HCT116 (cell line): ENCODE measurements around the gene CNPY1. TPM values are rescaled to one million over a fixed set of nuclear protein-coding genes. Genes with fewer than 3 reads are reported as not detected.

Source experiments
- ATAC-seq: fragments of 200-7000 bp; cut with Tn5 transposase; 2 replicates; pipeline ENCODE4 v1.9.1; 2020; ENCODE audit warnings: mild to moderate bottlenecking, moderate library complexity
- BruUV-seq: library from RNA; stranded (reverse); fragments of 400-500 nt; replicated peaks from 2 replicates; lab custom pipeline; 2021; lab: Mats Ljungman, UMichigan
- CTCF ChIA-PET: fragments of 300-600 bp; sonication (Branson Sonifier 250); formaldehyde crosslinking; loops from one replicate; lab custom pipeline; 2021; ENCODE audit warnings: antibody characterized with exemption; lab: Charles Lee
- POLR2A ChIA-PET: fragments of 300-600, 350-600 bp; sonication (Branson Sonifier 250); formaldehyde crosslinking; loops from one replicate; lab custom pipeline; 2021; ENCODE audit warnings: antibody characterized with exemption; lab: Charles Lee
- RAD21 ChIA-PET, 2 experiments: fragments of 300-600 bp; sonication (Branson Sonifier 250); formaldehyde crosslinking; loops; one replicate each; lab custom pipeline; 2023; ENCODE audit warnings: low total read pairs in 2 of 2; ENCODE audit not compliant: uncharacterized antibody in 2 of 2, unreplicated experiment in 2 of 2, low non-redundant PET in 1 of 2; lab: Charles Lee
- DNase-seq: peaks from one replicate; pipeline ENCODE4 v3.0.0-alpha.2; 2010; ENCODE audit warnings: low read depth, low spot score
- H2AFZ ChIP-seq: fragments of 200-600 bp; shearing (Covaris generic), sonication (generic); 2 replicates; pipeline ENCODE4 v1.6.1; 2017; ENCODE audit warnings: low read depth, mixed run types, mixed read lengths, antibody characterized with exemption, low read length; ENCODE audit not compliant: poor library complexity, severe bottlenecking
- H3K27ac ChIP-seq: 2 replicates; pipeline ENCODE4 v1.5.1; 2012; ENCODE audit warnings: low read depth, low read length
- H3K27me3 ChIP-seq: fragments of 200-600 bp; sonication (generic); 2 replicates; pipeline ENCODE4 v1.6.1; 2016; ENCODE audit warnings: mixed run types, low read length, mixed read lengths; ENCODE audit not compliant: insufficient read depth
- H3K36me3 ChIP-seq, 2 experiments: fragments of 200-500 bp in 1 of 2; fragments of 200-600 bp in 1 of 2; sonication (Bioruptor generic) in 1 of 2; sonication (generic) in 1 of 2; 2 replicates each; pipeline versions ENCODE4 v1.5.1 to v1.6.1; 2014 to 2016; ENCODE audit warnings: low read length in 2 of 2, inconsistent platforms in 1 of 2, mixed read lengths in 1 of 2, mixed run types in 1 of 2; ENCODE audit not compliant: insufficient read depth in 2 of 2, control insufficient read depth in 1 of 2
- H3K4me1 ChIP-seq, 2 experiments: fragments of 200-600 bp in 1 of 2; sonication (generic) in 1 of 2; 2 replicates each; pipeline versions ENCODE4 v1.5.1 to v1.6.1; 2012 to 2017; ENCODE audit warnings: low read length in 2 of 2, inconsistent platforms in 1 of 2, mild to moderate bottlenecking in 1 of 2, mixed read lengths in 1 of 2, mixed run types in 1 of 2, moderate library complexity in 1 of 2; ENCODE audit not compliant: insufficient read depth in 2 of 2, control insufficient read depth in 1 of 2
- H3K4me2 ChIP-seq: fragments of 200-600 bp; sonication (generic); 2 replicates; pipeline ENCODE4 v1.6.1; 2017; ENCODE audit warnings: mixed run types, low read length, mixed read lengths
- H3K4me3 ChIP-seq, 2 experiments: fragments of 200-600 bp in 1 of 2; sonication (generic) in 1 of 2; replicated peaks in 1 of 2; 2 replicates each; pipeline ENCODE4 v1.5.1; 2011 to 2016; ENCODE audit warnings: low read length in 2 of 2, control low read depth in 1 of 2, low read depth in 1 of 2, mild to moderate bottlenecking in 1 of 2, mixed read lengths in 1 of 2, mixed run types in 1 of 2
- H3K79me2 ChIP-seq: fragments of 200-600 bp; sonication (generic); 2 replicates; pipeline ENCODE4 v1.6.1; 2017; ENCODE audit warnings: mild to moderate bottlenecking, mixed run types, low read length, moderate library complexity, mixed read lengths; ENCODE audit not compliant: insufficient read depth
- H3K9ac ChIP-seq: fragments of 200-600 bp; sonication (generic); 2 replicates; pipeline ENCODE4 v1.6.1; 2016; ENCODE audit warnings: low read length, mixed read lengths
- H3K9me2 ChIP-seq: fragments of 200-600 bp; sonication (generic), shearing (Covaris generic); 2 replicates; pipeline ENCODE4 v1.6.1; 2017; ENCODE audit warnings: mixed run types, mild to moderate bottlenecking, moderate library complexity; ENCODE audit not compliant: insufficient read depth
- H3K9me3 ChIP-seq, 2 experiments: fragments of 200-500 bp in 1 of 2; fragments of 200-600 bp in 1 of 2; sonication (Bioruptor generic) in 1 of 2; sonication (generic) in 1 of 2; 2 replicates each; pipeline ENCODE4 v1.6.1; 2014 to 2017; ENCODE audit warnings: low read length in 2 of 2, mixed read lengths in 2 of 2, inconsistent platforms in 1 of 2, low read depth in 1 of 2, mild to moderate bottlenecking in 1 of 2, mixed run types in 1 of 2, moderate library complexity in 1 of 2; ENCODE audit not compliant: control insufficient read depth in 1 of 2, insufficient read depth in 1 of 2
- H4K20me1 ChIP-seq: fragments of 200-600 bp; sonication (generic), shearing (Covaris generic); 2 replicates; pipeline ENCODE4 v1.6.1; 2017; ENCODE audit warnings: mixed run types, mild to moderate bottlenecking, moderate library complexity; ENCODE audit not compliant: insufficient read depth
- CBX3 ChIP-seq: IDR thresholded peaks from 2 replicates; pipeline ENCODE4 v1.6.1; 2012; ENCODE audit warnings: low read depth
- CEBPB ChIP-seq: IDR thresholded peaks from 2 replicates; pipeline ENCODE4 v1.6.1; 2012; ENCODE audit warnings: low read depth
- EGR1 ChIP-seq: IDR thresholded peaks from 2 replicates; pipeline ENCODE4 v1.6.1; 2012; ENCODE audit warnings: low read depth
- ELF1 ChIP-seq: IDR thresholded peaks from 2 replicates; pipeline ENCODE4 v1.6.1; 2012; ENCODE audit warnings: low read depth, borderline replicate concordance
- EZH2 ChIP-seq: fragments of 200-600 bp; sonication (generic); IDR thresholded peaks from 2 replicates; pipeline ENCODE4 v1.6.1; 2017; ENCODE audit warnings: antibody characterized with exemption, mixed run types
- FOSL1 ChIP-seq: IDR thresholded peaks from 2 replicates; pipeline ENCODE4 v1.6.1; 2012; ENCODE audit warnings: low read depth
- POLR2A ChIP-seq: IDR thresholded peaks from 2 replicates; pipeline ENCODE4 v1.7.0; 2011; ENCODE audit warnings: borderline replicate concordance; ENCODE audit not compliant: insufficient read depth, insufficient read length; ENCODE audit errors: extremely low read depth
- POLR2AphosphoS5 ChIP-seq: IDR thresholded peaks from 2 replicates; pipeline ENCODE4 v1.6.1; 2011; ENCODE audit warnings: mild to moderate bottlenecking, low read depth, low read length, moderate library complexity
- RAD21 ChIP-seq: IDR thresholded peaks from 2 replicates; pipeline ENCODE4 v1.6.1; 2012; ENCODE audit warnings: low read depth, mild to moderate bottlenecking
- SP1 ChIP-seq: IDR thresholded peaks from 2 replicates; pipeline ENCODE4 v1.6.1; 2012; ENCODE audit warnings: low read depth
- SRF ChIP-seq: IDR thresholded peaks from 2 replicates; pipeline ENCODE4 v1.6.1; 2012; ENCODE audit warnings: low read depth
- TCF7L2 ChIP-seq: IDR thresholded peaks from 2 replicates; pipeline ENCODE4 v1.7.0; 2011; ENCODE audit warnings: borderline replicate concordance, inconsistent platforms; ENCODE audit not compliant: insufficient read depth, insufficient read length; ENCODE audit errors: extremely low read depth
- ZFX ChIP-seq: fragments of 450-650 bp; IDR thresholded peaks from 2 replicates; pipeline ENCODE4 v1.6.1; 2017
- ZNF274 ChIP-seq: fragments of 200-500 bp; sonication (Bioruptor generic); IDR thresholded peaks from 2 replicates; pipeline ENCODE4 v1.6.1; 2014; ENCODE audit warnings: mild to moderate bottlenecking, low read depth, low read length, inconsistent platforms
- intact Hi-C: fragments of 100-400 bp; cut with micrococcal nuclease; formaldehyde crosslinking; loops from 2 replicates; pipeline ENCODE4 v1.10.0; 2022
- total RNA-seq: library from RNA; stranded (reverse); gene quantifications from one replicate; pipeline ENCODE4 v1.2.1, GENCODE V29; 2021; ENCODE audit not compliant: unreplicated experiment
- TF ChIP-seq, protein P1 (sequence below), 3 experiments: fragments of 200-600 bp in 1 of 3; sonication (generic) in 1 of 3; IDR thresholded peaks in 2 of 3; conservative IDR thresholded peaks in 1 of 3; 2 replicates each; pipeline ENCODE4 v1.5.1; 2012 to 2017; ENCODE audit warnings: low read depth in 2 of 3, low read length in 2 of 3, antibody characterized with exemption in 1 of 3, borderline replicate concordance in 1 of 3, control low read depth in 1 of 3, mild to moderate bottlenecking in 1 of 3, mixed read lengths in 1 of 3, mixed run types in 1 of 3, moderate library complexity in 1 of 3; ENCODE audit not compliant: insufficient read depth in 1 of 3
- TF ChIP-seq, protein P2 (sequence below): IDR thresholded peaks from 2 replicates; pipeline ENCODE4 v1.6.1; 2012
- TF ChIP-seq, protein P3 (sequence below): IDR thresholded peaks from 2 replicates; pipeline ENCODE4 v1.6.1; 2012; ENCODE audit warnings: low read depth
- TF ChIP-seq, protein P4 (sequence below): IDR thresholded peaks from 2 replicates; pipeline ENCODE4 v1.6.1; 2011; ENCODE audit warnings: mild to moderate bottlenecking, low read length, moderate library complexity; ENCODE audit not compliant: insufficient replicate concordance; ENCODE audit errors: extremely low read depth

CNPY1 gene
- total RNA-seq, 1 experiment from 2014 or later = not detected

DNA sequence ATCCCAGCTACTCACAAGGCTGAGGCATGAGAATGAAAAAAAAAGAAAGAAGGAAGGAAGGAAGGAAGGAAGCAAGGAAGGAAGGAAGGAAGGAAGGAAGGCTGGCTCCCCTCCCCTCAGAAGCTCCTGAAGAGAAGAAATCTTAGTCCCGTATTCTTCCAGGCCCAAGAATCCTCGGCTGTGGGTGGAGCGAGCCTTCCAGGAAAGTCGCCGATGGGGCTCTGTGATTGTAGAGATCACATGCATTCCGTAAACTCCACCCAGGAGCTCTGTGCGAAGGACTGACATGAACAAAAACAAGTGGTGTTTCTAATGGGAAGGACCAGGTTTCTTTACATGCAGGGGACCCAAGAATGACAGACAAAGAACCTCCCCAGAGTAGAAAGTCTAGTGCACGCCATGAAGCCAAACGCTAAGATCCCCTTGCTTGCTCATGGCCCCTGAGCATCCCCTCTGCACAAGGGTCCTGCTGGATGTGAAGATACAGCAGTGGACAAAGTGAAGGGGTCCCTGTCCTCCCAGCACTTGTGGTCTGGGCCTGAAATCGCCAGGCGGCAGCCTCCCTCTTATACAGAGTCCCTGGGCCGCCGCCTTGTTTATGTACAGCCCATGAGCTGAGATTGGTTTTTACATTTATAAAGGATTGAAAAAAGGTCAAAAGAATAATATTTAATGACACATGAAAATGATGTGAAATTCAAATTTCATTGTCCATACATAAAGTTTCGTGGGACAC is 25.2 kb downstream of the CNPY1 start:
- POLR2A ChIA-PET = no interaction called here
- H2AFZ ChIP-seq = no peak overlapping the region
- H3K4me1 ChIP-seq = no peaks in the 10 kb centered on the region
- intact Hi-C loops = no loop called here
- ATAC-seq = no peak
- CTCF ChIA-PET = no interaction called here
- no peak overlapping the region for H3K4me2 ChIP-seq
- no peaks in the 10 kb centered on the region for H3K36me3 ChIP-seq
- TF ChIP-seq ZNF274 (no peak), CEBPB (no peak), ZFX (no peak), EZH2 (no peak), SRF (no peak), CBX3 (no peak), POLR2AphosphoS5 (no peak), EGR1 (no peak), FOSL1 (no peak), POLR2A (no peak), RAD21 (no peak), SP1 (no peak), TCF7L2 (no peak), ELF1 (no peak)
- TF ChIP-seq, protein P1, sequence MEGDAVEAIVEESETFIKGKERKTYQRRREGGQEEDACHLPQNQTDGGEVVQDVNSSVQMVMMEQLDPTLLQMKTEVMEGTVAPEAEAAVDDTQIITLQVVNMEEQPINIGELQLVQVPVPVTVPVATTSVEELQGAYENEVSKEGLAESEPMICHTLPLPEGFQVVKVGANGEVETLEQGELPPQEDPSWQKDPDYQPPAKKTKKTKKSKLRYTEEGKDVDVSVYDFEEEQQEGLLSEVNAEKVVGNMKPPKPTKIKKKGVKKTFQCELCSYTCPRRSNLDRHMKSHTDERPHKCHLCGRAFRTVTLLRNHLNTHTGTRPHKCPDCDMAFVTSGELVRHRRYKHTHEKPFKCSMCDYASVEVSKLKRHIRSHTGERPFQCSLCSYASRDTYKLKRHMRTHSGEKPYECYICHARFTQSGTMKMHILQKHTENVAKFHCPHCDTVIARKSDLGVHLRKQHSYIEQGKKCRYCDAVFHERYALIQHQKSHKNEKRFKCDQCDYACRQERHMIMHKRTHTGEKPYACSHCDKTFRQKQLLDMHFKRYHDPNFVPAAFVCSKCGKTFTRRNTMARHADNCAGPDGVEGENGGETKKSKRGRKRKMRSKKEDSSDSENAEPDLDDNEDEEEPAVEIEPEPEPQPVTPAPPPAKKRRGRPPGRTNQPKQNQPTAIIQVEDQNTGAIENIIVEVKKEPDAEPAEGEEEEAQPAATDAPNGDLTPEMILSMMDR (IDR thresholded peaks at IDR 0.05 in 2 of 3, conservative IDR thresholded peaks at IDR 0.05 in 1 of 3; ENCODE audit: borderline replicate concordance in 1 of 3, insufficient read depth in 1 of 3, low read depth in 2 of 3, low read length in 2 of 3) = no peak
- TF ChIP-seq, protein P2, sequence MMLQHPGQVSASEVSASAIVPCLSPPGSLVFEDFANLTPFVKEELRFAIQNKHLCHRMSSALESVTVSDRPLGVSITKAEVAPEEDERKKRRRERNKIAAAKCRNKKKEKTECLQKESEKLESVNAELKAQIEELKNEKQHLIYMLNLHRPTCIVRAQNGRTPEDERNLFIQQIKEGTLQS = no peak
- TF ChIP-seq, protein P3, sequence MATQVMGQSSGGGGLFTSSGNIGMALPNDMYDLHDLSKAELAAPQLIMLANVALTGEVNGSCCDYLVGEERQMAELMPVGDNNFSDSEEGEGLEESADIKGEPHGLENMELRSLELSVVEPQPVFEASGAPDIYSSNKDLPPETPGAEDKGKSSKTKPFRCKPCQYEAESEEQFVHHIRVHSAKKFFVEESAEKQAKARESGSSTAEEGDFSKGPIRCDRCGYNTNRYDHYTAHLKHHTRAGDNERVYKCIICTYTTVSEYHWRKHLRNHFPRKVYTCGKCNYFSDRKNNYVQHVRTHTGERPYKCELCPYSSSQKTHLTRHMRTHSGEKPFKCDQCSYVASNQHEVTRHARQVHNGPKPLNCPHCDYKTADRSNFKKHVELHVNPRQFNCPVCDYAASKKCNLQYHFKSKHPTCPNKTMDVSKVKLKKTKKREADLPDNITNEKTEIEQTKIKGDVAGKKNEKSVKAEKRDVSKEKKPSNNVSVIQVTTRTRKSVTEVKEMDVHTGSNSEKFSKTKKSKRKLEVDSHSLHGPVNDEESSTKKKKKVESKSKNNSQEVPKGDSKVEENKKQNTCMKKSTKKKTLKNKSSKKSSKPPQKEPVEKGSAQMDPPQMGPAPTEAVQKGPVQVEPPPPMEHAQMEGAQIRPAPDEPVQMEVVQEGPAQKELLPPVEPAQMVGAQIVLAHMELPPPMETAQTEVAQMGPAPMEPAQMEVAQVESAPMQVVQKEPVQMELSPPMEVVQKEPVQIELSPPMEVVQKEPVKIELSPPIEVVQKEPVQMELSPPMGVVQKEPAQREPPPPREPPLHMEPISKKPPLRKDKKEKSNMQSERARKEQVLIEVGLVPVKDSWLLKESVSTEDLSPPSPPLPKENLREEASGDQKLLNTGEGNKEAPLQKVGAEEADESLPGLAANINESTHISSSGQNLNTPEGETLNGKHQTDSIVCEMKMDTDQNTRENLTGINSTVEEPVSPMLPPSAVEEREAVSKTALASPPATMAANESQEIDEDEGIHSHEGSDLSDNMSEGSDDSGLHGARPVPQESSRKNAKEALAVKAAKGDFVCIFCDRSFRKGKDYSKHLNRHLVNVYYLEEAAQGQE = no peak
- TF ChIP-seq, protein P4, sequence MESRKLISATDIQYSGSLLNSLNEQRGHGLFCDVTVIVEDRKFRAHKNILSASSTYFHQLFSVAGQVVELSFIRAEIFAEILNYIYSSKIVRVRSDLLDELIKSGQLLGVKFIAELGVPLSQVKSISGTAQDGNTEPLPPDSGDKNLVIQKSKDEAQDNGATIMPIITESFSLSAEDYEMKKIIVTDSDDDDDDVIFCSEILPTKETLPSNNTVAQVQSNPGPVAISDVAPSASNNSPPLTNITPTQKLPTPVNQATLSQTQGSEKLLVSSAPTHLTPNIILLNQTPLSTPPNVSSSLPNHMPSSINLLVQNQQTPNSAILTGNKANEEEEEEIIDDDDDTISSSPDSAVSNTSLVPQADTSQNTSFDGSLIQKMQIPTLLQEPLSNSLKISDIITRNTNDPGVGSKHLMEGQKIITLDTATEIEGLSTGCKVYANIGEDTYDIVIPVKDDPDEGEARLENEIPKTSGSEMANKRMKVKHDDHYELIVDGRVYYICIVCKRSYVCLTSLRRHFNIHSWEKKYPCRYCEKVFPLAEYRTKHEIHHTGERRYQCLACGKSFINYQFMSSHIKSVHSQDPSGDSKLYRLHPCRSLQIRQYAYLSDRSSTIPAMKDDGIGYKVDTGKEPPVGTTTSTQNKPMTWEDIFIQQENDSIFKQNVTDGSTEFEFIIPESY = no peak
- TF ChIP-seq, all 23 proteins: peak for 0
- peaks cover 34% of the 10 kb centered on the region for H3K27me3 ChIP-seq
- no peak overlapping the region for H3K9ac ChIP-seq
- no peaks in the 10 kb centered on the region for H3K9me3 ChIP-seq
- no peaks in the 10 kb centered on the region for H3K79me2 ChIP-seq
- H3K4me3 ChIP-seq = no peak overlapping the region
- no TSS peak for BruUV-seq
- no peaks in the 10 kb centered on the region for H3K9me2 ChIP-seq
- no peak for DNase-seq
- RAD21 ChIA-PET = no interaction called here
- H4K20me1 ChIP-seq = no peaks in the 10 kb centered on the region
- H3K27ac ChIP-seq = no peak overlapping the region
